ENCODE data around the gene AIF1L.

AIF1L gene

GRCh38 chr9:131160416-131161112 lies 64.2 kb downstream of the AIF1L start:
- TF ChIP-seq CTCF (IDR thresholded peaks at IDR 0.05; ENCODE audit: low read depth, low read length): no peak

GRCh38 chr9:131161585-131161984 lies 65.3 kb downstream of the AIF1L start:
- H3K4me3 ChIP-seq (ENCODE audit: low read depth, low read length): no peak overlapping the region
- TF ChIP-seq CTCF (IDR thresholded peaks at IDR 0.05; ENCODE audit: low read depth, low read length): no peak

More at GRCh38 chr9:131160416-131161112, 64.2 kb downstream of the AIF1L start:
- H3K4me3 ChIP-seq (ENCODE audit: low read depth, low read length): no peak overlapping the region

- TF ChIP-seq CTCF (IDR thresholded peaks at IDR 0.05; ENCODE audit: low read depth, low read length): no peak
- H3K4me3 ChIP-seq (ENCODE audit: low read depth, low read length): no peak overlapping the region
Observed at GRCh38 chr9:131162886-131163285, 66.6 kb downstream of the AIF1L start.

- TF ChIP-seq CTCF (IDR thresholded peaks at IDR 0.05; ENCODE audit: low read depth, low read length): no peak
Observed at GRCh38 chr9:131165523-131165922, 69.2 kb downstream of the AIF1L start.

GRCh38 chr9:131167146-131167692 lies 70.9 kb downstream of the AIF1L start:
- no peak overlapping the region for H3K4me3 ChIP-seq (ENCODE audit: low read depth, low read length)
- no peak for TF ChIP-seq CTCF (IDR thresholded peaks at IDR 0.05; ENCODE audit: low read depth, low read length)

More at GRCh38 chr9:131165523-131165922, 69.2 kb downstream of the AIF1L start:
- no peak overlapping the region for H3K4me3 ChIP-seq (ENCODE audit: low read depth, low read length)

- TF ChIP-seq CTCF (IDR thresholded peaks at IDR 0.05; ENCODE audit: low read depth, low read length): no peak
- no peak overlapping the region for H3K4me3 ChIP-seq (ENCODE audit: low read depth, low read length)
Observed at GRCh38 chr9:131167936-131168335, 71.6 kb downstream of the AIF1L start.

GRCh38 chr9:131169563-131170240 lies 73.4 kb downstream of the AIF1L start:
- no peak for TF ChIP-seq CTCF (IDR thresholded peaks at IDR 0.05; ENCODE audit: low read depth, low read length)
- H3K4me3 ChIP-seq (ENCODE audit: low read depth, low read length): no peak overlapping the region
